H1 (cell line): ENCODE data around the gene MRPS24. TPM values are rescaled to one million over a fixed set of nuclear protein-coding genes. Genes with fewer than 3 reads are reported as not detected.

ENCODE experiments used
- CTCF ChIA-PET: fragments of 300-600 bp; sonication (Branson Sonifier 250); formaldehyde crosslinking; loops from one replicate; lab custom pipeline; 2021; ENCODE audit not compliant: partially characterized antibody; lab: Charles Lee
- POLR2A ChIA-PET: fragments of 300-600 bp; sonication (Branson Sonifier 250); formaldehyde crosslinking; loops from one replicate; lab custom pipeline; 2021; ENCODE audit warnings: inconsistent platforms; ENCODE audit not compliant: partially characterized antibody; lab: Charles Lee
- DNase-seq, 2 experiments: peaks; one replicate each; pipeline versions ENCODE4 v3.0.0 to v3.0.0-alpha.2; 2010 to 2022; ENCODE audit warnings: low spot score in 2 of 2, low read depth in 1 of 2, mixed read lengths in 1 of 2
- FAIRE-seq: peaks from 2 replicates; lab custom pipeline; 2011; peaks lifted over from hg19 to GRCh38; lab: Jason Lieb, UNC
- H2AFZ ChIP-seq: 2 replicates; pipeline ENCODE4 v1.8.1; 2012; ENCODE audit warnings: low read length, inconsistent platforms
- H2AK5ac ChIP-seq: 2 replicates; pipeline ENCODE4 v1.6.1; 2013; ENCODE audit warnings: low read depth, low read length
- H2BK120ac ChIP-seq: replicated peaks from 2 replicates; pipeline ENCODE3; 2013; ENCODE audit warnings: low read depth, low read length, inconsistent platforms
- H2BK12ac ChIP-seq: 2 replicates; pipeline ENCODE4 v1.6.1; 2013; ENCODE audit warnings: low read depth, low read length
- H2BK15ac ChIP-seq: 2 replicates; pipeline ENCODE4 v1.6.1; 2013; ENCODE audit warnings: low read length
- H2BK20ac ChIP-seq: 2 replicates; pipeline ENCODE4 v1.6.1; 2013; ENCODE audit warnings: low read length
- H2BK5ac ChIP-seq: 2 replicates; pipeline ENCODE4 v1.6.1; 2013; ENCODE audit warnings: low read depth, low read length
- H3K14ac ChIP-seq: 2 replicates; pipeline ENCODE4 v1.6.1; 2013; ENCODE audit warnings: inconsistent platforms; ENCODE audit not compliant: insufficient read length
- H3K18ac ChIP-seq: 2 replicates; pipeline ENCODE4 v1.6.1; 2013; ENCODE audit warnings: low read length; ENCODE audit errors: extremely low read depth
- H3K23ac ChIP-seq: 2 replicates; pipeline ENCODE4 v1.6.1; 2013; ENCODE audit warnings: inconsistent platforms; ENCODE audit not compliant: insufficient read length
- H3K23me2 ChIP-seq: 2 replicates; pipeline ENCODE4 v1.6.1; 2013; ENCODE audit warnings: low read depth, low read length
- H3K27ac ChIP-seq: 2 replicates; pipeline ENCODE4 v1.6.1; 2011; ENCODE audit warnings: low read depth, low read length, inconsistent platforms
- H3K27me3 ChIP-seq, 4 experiments: replicated peaks in 1 of 4; 1 replicate in 1 of 4; 2 replicates in 3 of 4; pipeline versions ENCODE4 v1.6.1 to v1.8.1; 2011 to 2013; ENCODE audit warnings: low read length in 3 of 4, mild to moderate bottlenecking in 3 of 4, inconsistent platforms in 2 of 4, mixed read lengths in 2 of 4, moderate library complexity in 1 of 4; ENCODE audit not compliant: control insufficient read depth in 3 of 4, insufficient read depth in 3 of 4; ENCODE audit errors: extremely low read depth in 1 of 4
- H3K36me3 ChIP-seq, 4 experiments: 2 replicates each; pipeline versions ENCODE4 v1.6.1 to v1.8.1; 2011 to 2013; ENCODE audit warnings: mild to moderate bottlenecking in 4 of 4, low read length in 3 of 4, moderate library complexity in 2 of 4, control low read depth in 1 of 4, inconsistent platforms in 1 of 4; ENCODE audit not compliant: insufficient read depth in 4 of 4, control insufficient read depth in 2 of 4
- H3K4ac ChIP-seq: replicated peaks from 2 replicates; pipeline ENCODE3; 2013; ENCODE audit warnings: low read length, low read depth, mixed read lengths, inconsistent platforms; ENCODE audit not compliant: insufficient read length
- H3K4me1 ChIP-seq, 4 experiments: replicated peaks in 1 of 4; 1 replicate in 1 of 4; 2 replicates in 3 of 4; pipeline versions ENCODE4 v1.6.1 to v1.8.1; 2011 to 2013; ENCODE audit warnings: low read length in 3 of 4, inconsistent platforms in 2 of 4, mixed read lengths in 1 of 4; ENCODE audit not compliant: insufficient read depth in 4 of 4, control insufficient read depth in 3 of 4
- H3K4me2 ChIP-seq, 2 experiments: 2 replicates each; pipeline versions ENCODE4 v1.6.1 to v1.8.1; 2011 to 2013; ENCODE audit warnings: low read depth in 2 of 2, low read length in 2 of 2, control low read depth in 1 of 2, inconsistent platforms in 1 of 2, mild to moderate bottlenecking in 1 of 2; ENCODE audit not compliant: insufficient read depth in 1 of 2
- H3K4me3 ChIP-seq, 4 experiments: fragments of 200-600, 300-600 bp in 1 of 4; sonication (generic), shearing (Covaris generic), sonication (Bioruptor Twin) in 1 of 4; 2 replicates each; pipeline versions ENCODE4 v1.5.1 to v1.8.1; 2011 to 2016; ENCODE audit warnings: low read length in 4 of 4, low read depth in 3 of 4, control low read depth in 2 of 4, inconsistent platforms in 2 of 4, mild to moderate bottlenecking in 2 of 4, mixed read lengths in 1 of 4, moderate library complexity in 1 of 4; ENCODE audit not compliant: insufficient read depth in 2 of 4; ENCODE audit errors: extremely low read depth in 1 of 4
- H3K56ac ChIP-seq: replicated peaks from 2 replicates; pipeline ENCODE3; 2013; ENCODE audit warnings: low read depth, mild to moderate bottlenecking, mixed read lengths, low read length, inconsistent platforms; ENCODE audit not compliant: insufficient read length
- H3K79me1 ChIP-seq: 2 replicates; pipeline ENCODE4 v1.6.1; 2013; ENCODE audit warnings: low read depth, low read length, control low read depth
- H3K79me2 ChIP-seq, 2 experiments: 2 replicates each; pipeline versions ENCODE4 v1.6.1 to v1.8.1; 2012 to 2013; ENCODE audit warnings: low read length in 2 of 2, mild to moderate bottlenecking in 2 of 2, inconsistent platforms in 1 of 2; ENCODE audit not compliant: insufficient read depth in 2 of 2, control insufficient read depth in 1 of 2
- H3K9ac ChIP-seq, 4 experiments: replicated peaks in 1 of 4; 1 replicate in 1 of 4; 2 replicates in 3 of 4; pipeline versions ENCODE4 v1.6.1 to v1.8.1; 2011 to 2013; ENCODE audit warnings: low read depth in 3 of 4, low read length in 3 of 4, control low read depth in 2 of 4, mild to moderate bottlenecking in 2 of 4, moderate library complexity in 2 of 4, inconsistent platforms in 1 of 4; ENCODE audit errors: extremely low read depth in 1 of 4
- H3K9me3 ChIP-seq, 2 experiments: 2 replicates each; pipeline versions ENCODE4 v1.6.1 to v1.8.1; 2012 to 2013; ENCODE audit warnings: mild to moderate bottlenecking in 2 of 2, moderate library complexity in 2 of 2, control low read depth in 1 of 2, inconsistent platforms in 1 of 2, low read depth in 1 of 2, low read length in 1 of 2, mixed read lengths in 1 of 2; ENCODE audit not compliant: insufficient read depth in 2 of 2
- H4K20me1 ChIP-seq, 2 experiments: replicated peaks in 1 of 2; 2 replicates each; pipeline versions ENCODE3 to v1.8.1; 2011 to 2013; ENCODE audit warnings: inconsistent platforms in 2 of 2, low read length in 2 of 2, mild to moderate bottlenecking in 1 of 2; ENCODE audit not compliant: insufficient read depth in 2 of 2, control insufficient read depth in 1 of 2
- H4K5ac ChIP-seq: 2 replicates; pipeline ENCODE4 v1.6.1; 2013; ENCODE audit warnings: low read length, low read depth, mixed read lengths, inconsistent platforms; ENCODE audit not compliant: insufficient read length
- H4K8ac ChIP-seq: 2 replicates; pipeline ENCODE4 v1.8.0; 2013; ENCODE audit warnings: mild to moderate bottlenecking, moderate library complexity, low read length, inconsistent platforms; ENCODE audit not compliant: insufficient read depth; ENCODE audit errors: extremely low read depth
- H4K91ac ChIP-seq: replicated peaks from 2 replicates; pipeline ENCODE3; 2013; ENCODE audit warnings: low read length, mixed read lengths, inconsistent platforms; ENCODE audit not compliant: insufficient read length
- CREB1 ChIP-seq: IDR thresholded peaks from 2 replicates; pipeline ENCODE4 v1.6.1; 2012; ENCODE audit warnings: inconsistent platforms
- EP300 ChIP-seq, 2 experiments: IDR thresholded peaks; 1 replicate in 1 of 2; 2 replicates in 1 of 2; pipeline ENCODE4 v1.6.1; 2011 to 2012; ENCODE audit warnings: low read depth in 2 of 2, low read length in 2 of 2, mild to moderate bottlenecking in 2 of 2, borderline replicate concordance in 1 of 2, inconsistent platforms in 1 of 2, moderate library complexity in 1 of 2
- EZH2 ChIP-seq: fragments of 200-600 bp; sonication (generic); IDR thresholded peaks from 2 replicates; pipeline ENCODE4 v1.7.1; 2012; ENCODE audit warnings: low read depth, mild to moderate bottlenecking, moderate library complexity, low read length, inconsistent platforms; ENCODE audit not compliant: severe bottlenecking
- GTF2F1 ChIP-seq: IDR thresholded peaks from 2 replicates; pipeline ENCODE4 v1.6.1; 2012; ENCODE audit warnings: low read depth, low read length, improper control_type of control experiment, borderline replicate concordance
- JUN ChIP-seq: IDR thresholded peaks from 2 replicates; pipeline ENCODE4 v1.6.1; 2011; ENCODE audit warnings: low read depth, mild to moderate bottlenecking, improper control_type of control experiment, low read length
- JUND ChIP-seq: IDR thresholded peaks from 2 replicates; pipeline ENCODE4 v1.6.1; 2011; ENCODE audit warnings: mild to moderate bottlenecking, improper control_type of control experiment, low read length
- NRF1 ChIP-seq: IDR thresholded peaks from 2 replicates; pipeline ENCODE4 v1.6.1; 2011; ENCODE audit warnings: mild to moderate bottlenecking, low read depth, low read length, improper control_type of control experiment
- RAD21 ChIP-seq, 2 experiments: IDR thresholded peaks in 1 of 2; conservative IDR thresholded peaks in 1 of 2; 2 replicates each; pipeline ENCODE4 v1.6.1; 2011; ENCODE audit warnings: low read depth in 2 of 2, low read length in 2 of 2, improper control_type of control experiment in 1 of 2, inconsistent platforms in 1 of 2, mild to moderate bottlenecking in 1 of 2, moderate library complexity in 1 of 2
- SAP30 ChIP-seq: fragments of 300-600 bp; sonication (generic); IDR thresholded peaks from 2 replicates; pipeline ENCODE4 v1.7.1; 2012; ENCODE audit warnings: low read length, moderate library complexity, mild to moderate bottlenecking, inconsistent platforms; ENCODE audit not compliant: insufficient read depth, insufficient replicate concordance
- SRF ChIP-seq: IDR thresholded peaks from 2 replicates; pipeline ENCODE4 v1.6.1; 2011; ENCODE audit warnings: mild to moderate bottlenecking, low read depth, low read length, moderate library complexity
- SUZ12 ChIP-seq: fragments of 200-600 bp; sonication (generic); IDR thresholded peaks from 2 replicates; pipeline ENCODE4 v1.6.1; 2012; ENCODE audit warnings: mild to moderate bottlenecking, inconsistent platforms, low read length, moderate library complexity, mixed read lengths
- polyA plus RNA-seq, 7 experiments: library from polyadenylated mRNA; depleted of rRNA in 3 of 7; stranded (reverse) in 5 of 7; unstranded in 2 of 7; fragments of >200 nt in 5 of 7; fragments of 200-250 nt in 2 of 7; gene quantifications; 1 replicate in 5 of 7; 2 replicates in 1 of 7; 4 replicates in 1 of 7; pipeline versions ENCODE4 v1.2.1 to v1.2.3, GENCODE V29; 2011 to 2013; ENCODE audit warnings: missing spikeins in 2 of 7, mixed read lengths in 2 of 7
- total RNA-seq: library from RNA; stranded (reverse); fragmentation: NEBNext Ultra II Directional; extraction: Animal tissue kit (Norgen Biotek cat#: 25700); gene quantifications from 2 replicates; pipeline ENCODE4 v1.2.1, GENCODE V29; 2021
- TF ChIP-seq, protein P1 (sequence below): IDR thresholded peaks from 2 replicates; pipeline ENCODE4 v1.6.1; 2012; ENCODE audit warnings: inconsistent platforms
- TF ChIP-seq, protein P2 (sequence below): IDR thresholded peaks from 2 replicates; pipeline ENCODE4 v1.6.1; 2011; ENCODE audit warnings: low read length, improper control_type of control experiment

Gene MRPS24
- total and polyA plus RNA-seq, 2 of the 8 experiments (the other 6 are each of a cell fraction or from before 2014, with no cell fraction given), result 133 to 347 TPM

DNA sequence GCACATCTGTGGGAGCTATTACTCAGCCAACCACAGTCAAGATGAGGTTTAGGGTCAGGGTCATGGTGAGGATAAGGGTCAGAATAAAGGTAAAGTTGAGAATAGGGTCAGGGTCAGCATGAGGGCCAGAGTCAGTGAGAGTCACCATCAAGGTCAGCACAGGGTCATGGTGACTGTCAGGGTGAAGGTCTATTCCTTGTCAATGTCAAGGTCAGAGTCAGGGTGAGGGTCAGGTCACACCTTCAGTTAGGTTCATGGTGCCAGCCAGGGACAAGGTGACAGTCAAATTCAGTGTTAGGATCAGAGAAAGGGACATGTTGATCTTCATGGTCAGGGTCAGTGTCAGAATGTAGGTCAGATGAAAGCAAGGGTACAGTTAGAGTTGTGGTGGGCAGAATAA is 14.1 kb downstream of the MRPS24 start:
- CTCF ChIA-PET, result interaction anchor here (1.6 kb wide), 1 partner anchor 10 kb away, joined by 3 read pairs; no protein-coding TSS in a partner anchor
- POLR2A ChIA-PET, result no interaction called here
- TF ChIP-seq EP300 (IDR thresholded peaks at IDR 0.05; ENCODE audit: borderline replicate concordance in 1 of 2, low read depth in 2 of 2, low read length in 2 of 2) (no peak), CREB1 (no peak), GTF2F1 (no peak), SUZ12 (no peak), NRF1 (no peak), EZH2 (no peak), RAD21 (IDR thresholded peaks at IDR 0.05 in 1 of 2, conservative IDR thresholded peaks at IDR 0.05 in 1 of 2; ENCODE audit: low read depth in 2 of 2, low read length in 2 of 2) (no peak), SAP30 (no peak), SRF (no peak), JUN (no peak), JUND (no peak)
- TF ChIP-seq, protein P1, sequence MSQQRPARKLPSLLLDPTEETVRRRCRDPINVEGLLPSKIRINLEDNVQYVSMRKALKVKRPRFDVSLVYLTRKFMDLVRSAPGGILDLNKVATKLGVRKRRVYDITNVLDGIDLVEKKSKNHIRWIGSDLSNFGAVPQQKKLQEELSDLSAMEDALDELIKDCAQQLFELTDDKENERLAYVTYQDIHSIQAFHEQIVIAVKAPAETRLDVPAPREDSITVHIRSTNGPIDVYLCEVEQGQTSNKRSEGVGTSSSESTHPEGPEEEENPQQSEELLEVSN, result no peak
- TF ChIP-seq, protein P2, sequence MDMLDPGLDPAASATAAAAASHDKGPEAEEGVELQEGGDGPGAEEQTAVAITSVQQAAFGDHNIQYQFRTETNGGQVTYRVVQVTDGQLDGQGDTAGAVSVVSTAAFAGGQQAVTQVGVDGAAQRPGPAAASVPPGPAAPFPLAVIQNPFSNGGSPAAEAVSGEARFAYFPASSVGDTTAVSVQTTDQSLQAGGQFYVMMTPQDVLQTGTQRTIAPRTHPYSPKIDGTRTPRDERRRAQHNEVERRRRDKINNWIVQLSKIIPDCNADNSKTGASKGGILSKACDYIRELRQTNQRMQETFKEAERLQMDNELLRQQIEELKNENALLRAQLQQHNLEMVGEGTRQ, result no peak

More for the DNA sequence above, 14.1 kb downstream of the MRPS24 start:
- Histone ChIP-seq H2AFZ (no peak overlapping the region), H3K79me1 (no peaks in the 10 kb centered on the region), H2BK20ac (no peak overlapping the region), H2BK12ac (no peak overlapping the region), H3K23ac (no peak overlapping the region), H3K23me2 (no peaks in the 10 kb centered on the region), H4K91ac (no peak overlapping the region), H3K36me3 (no peaks in the 10 kb centered on the region; a peak in 1 of 8 replicates), H2BK120ac (no peak overlapping the region), H2BK5ac (no peak overlapping the region), H3K4me1 (no peaks in the 10 kb centered on the region), H3K4ac (no peak overlapping the region), H3K4me2 (no peak overlapping the region), H3K9me3 (no peaks in the 10 kb centered on the region; a peak in 1 of 4 replicates), H2BK15ac (no peak overlapping the region), H3K79me2 (no peaks in the 10 kb centered on the region), H2AK5ac (no peak overlapping the region), H3K14ac (no peak overlapping the region), H3K27me3 (no peaks in the 10 kb centered on the region), H4K5ac (no peak overlapping the region), H3K18ac (no peak overlapping the region), H3K56ac (no peak overlapping the region), H3K27ac (no peak overlapping the region), H4K20me1 (no peaks in the 10 kb centered on the region), H4K8ac (no peak overlapping the region), H3K4me3 (no peak overlapping the region), H3K9ac (no peak overlapping the region)
- DNase-seq (no peak), FAIRE-seq (no peak)
